Transverse colon (tissue), 4 donors: Measurements from ENCODE around the gene CDK14. TPM values are rescaled to one million over a fixed set of nuclear protein-coding genes. Genes with fewer than 3 reads are reported as not detected.

Experiments
- DNase-seq: peaks from one replicate; pipeline ENCODE4 v3.0.0-alpha.2; 2019
- H3K27ac ChIP-seq, 4 donors: fragments of 200-600 bp; sonication (generic); 2 replicates each; pipeline ENCODE4 v1.5.1; 2016 to 2018; ENCODE audit warnings: inconsistent platforms in 4 of 4
- H3K27me3 ChIP-seq: fragments of 200-600 bp; sonication (generic); 2 replicates; pipeline ENCODE4 v1.5.1; 2017; ENCODE audit warnings: inconsistent platforms
- H3K36me3 ChIP-seq, 4 donors: fragments of 200-600 bp; sonication (generic); 2 replicates each; pipeline ENCODE4 v1.5.1; 2017 to 2019; ENCODE audit warnings: inconsistent platforms in 4 of 4
- H3K4me1 ChIP-seq, 4 donors: fragments of 200-600 bp; sonication (generic); 2 replicates each; pipeline ENCODE4 v1.5.1; 2017 to 2020; ENCODE audit warnings: inconsistent platforms in 4 of 4
- H3K4me3 ChIP-seq, 4 donors: fragments of 200-600 bp; sonication (generic); 1 replicate in 1 of 4; 2 replicates in 3 of 4; pipeline versions ENCODE4 v1.5.1 to v1.6.1; 2017 to 2019; ENCODE audit warnings: inconsistent platforms in 4 of 4
- H3K9me3 ChIP-seq, 2 donors: fragments of 200-600 bp; sonication (generic); 2 replicates each; pipeline ENCODE4 v1.5.1; 2017 to 2019; ENCODE audit warnings: inconsistent platforms in 2 of 2
- CTCF ChIP-seq, 5 experiments: fragments of 200-600 bp in 3 of 5; fragments of 450-650 bp in 2 of 5; sonication (generic) in 3 of 5; IDR thresholded peaks; 1 replicate in 2 of 5; 2 replicates in 3 of 5; pipeline ENCODE4 v1.5.1; 2016 to 2017; ENCODE audit warnings: antibody characterized with exemption in 5 of 5, inconsistent platforms in 3 of 5, mild to moderate bottlenecking in 2 of 5, moderate library complexity in 1 of 5
- EP300 ChIP-seq: sonication (generic); formaldehyde crosslinking; IDR thresholded peaks from one replicate; pipeline ENCODE4 v1.6.1; 2017; ENCODE audit warnings: antibody characterized with exemption, low read depth
- POLR2A ChIP-seq: fragments of 450-650 bp; IDR thresholded peaks from one replicate; pipeline ENCODE4 v1.6.1; 2016; ENCODE audit warnings: antibody characterized with exemption, mild to moderate bottlenecking, moderate library complexity
- POLR2AphosphoS5 ChIP-seq, 3 donors: sonication (generic); formaldehyde crosslinking; IDR thresholded peaks; one replicate each; pipeline ENCODE4 v1.6.1; 2016; ENCODE audit warnings: antibody characterized with exemption in 3 of 3
- WGBS, 2 donors: methylation state at CpG; one replicate each; pipeline ENCODE4 v1.1.5; 2018; ENCODE audit warnings: low coverage in 1 of 2; 5-methylcytosine and 5-hydroxymethylcytosine counted together
- in situ Hi-C, 4 donors: fragments of 200-750 bp; cut with MboI; loops; one replicate each; pipeline versions ENCODE4 v1.15.0 to v1.15.1; 2017; ENCODE audit warnings: low sequenced_read_pairs in 3 of 4, low pct_ligation_motif_present in 1 of 4, low pct_unique_long_range_greater_than_20kb in 1 of 4
- intact Hi-C: fragments of 100-400 bp; cut with DNase I; formaldehyde crosslinking; loops from one replicate; pipeline ENCODE4 v1.15.1; 2023; ENCODE audit warnings: low total_unique reads
- total RNA-seq, 4 donors: library from RNA; depleted of rRNA; stranded (reverse); fragments of >200 nt; gene quantifications; one replicate each; pipeline ENCODE4 v1.1.0, GENCODE V29; 2016

Gene CDK14
- total RNA-seq, 4 donors from 2014 or later: 0.40 to 15.4 (median 4.8) TPM

GRCh38 chr7:91127325-91127724 is 531.2 kb downstream of the CDK14 start:
- Histone ChIP-seq H3K4me3 (no peak overlapping the region), H3K27ac (no peak overlapping the region), H3K36me3 (no peaks in the 10 kb centered on the region), H3K9me3 (no peaks in the 10 kb centered on the region), H3K4me1 (no peaks in the 10 kb centered on the region), H3K27me3 (no peaks in the 10 kb centered on the region)
- 80 to 86% methylated on average over 5 of the region's 5 CpGs for WGBS, 2 donors
- in situ Hi-C loops (no loop called here), intact Hi-C loops (no loop called here)
- TF ChIP-seq POLR2AphosphoS5 (IDR thresholded peaks at IDR 0.05): no peak
- TF ChIP-seq EP300: no peak
- TF ChIP-seq CTCF (IDR thresholded peaks at IDR 0.05): no peak
- TF ChIP-seq POLR2A: no peak
- no peak for DNase-seq

- Histone ChIP-seq H3K4me3 (no peak overlapping the region), H3K4me1 (no peaks in the 10 kb centered on the region), H3K27ac (no peak overlapping the region), H3K36me3 (no peaks in the 10 kb centered on the region), H3K9me3 (no peaks in the 10 kb centered on the region), H3K27me3 (no peaks in the 10 kb centered on the region)
- intact Hi-C loops: no loop called here
- DNase-seq: no peak
- TF ChIP-seq POLR2A (no peak), CTCF (IDR thresholded peaks at IDR 0.05) (no peak), EP300 (no peak), POLR2AphosphoS5 (IDR thresholded peaks at IDR 0.05) (no peak)
- in situ Hi-C loops: no loop called here
- 24 to 31% methylated on average over 3 of the region's 3 CpGs for WGBS, 2 donors
Observed at GRCh38 chr7:91127959-91128358, 531.8 kb downstream of the CDK14 start.

GRCh38 chr7:91128683-91129348 is 532.7 kb downstream of the CDK14 start:
- Histone ChIP-seq H3K27me3 (no peaks in the 10 kb centered on the region), H3K4me3 (no peak overlapping the region), H3K36me3 (no peaks in the 10 kb centered on the region), H3K27ac (no peak overlapping the region), H3K9me3 (no peaks in the 10 kb centered on the region), H3K4me1 (no peaks in the 10 kb centered on the region)
- in situ Hi-C loops: no loop called here
- WGBS, 2 donors: 67 to 72% methylated on average over 5 to 6 of the region's 6 CpGs
- TF ChIP-seq EP300 (no peak), CTCF (IDR thresholded peaks at IDR 0.05) (no peak), POLR2AphosphoS5 (IDR thresholded peaks at IDR 0.05) (no peak), POLR2A (no peak)
- intact Hi-C loops: no loop called here
- no peak for DNase-seq

- TF ChIP-seq CTCF (IDR thresholded peaks at IDR 0.05): no peak
- no peak for TF ChIP-seq EP300
- TF ChIP-seq POLR2AphosphoS5 (IDR thresholded peaks at IDR 0.05): no peak
- no peak for TF ChIP-seq POLR2A
- WGBS, 2 donors: 89 to 97% methylated on average over 2 to 3 of the region's 3 CpGs
- Histone ChIP-seq H3K4me3 (no peak overlapping the region), H3K4me1 (no peaks in the 10 kb centered on the region), H3K36me3 (no peaks in the 10 kb centered on the region), H3K27me3 (no peaks in the 10 kb centered on the region), H3K9me3 (no peaks in the 10 kb centered on the region), H3K27ac (no peak overlapping the region)
- intact Hi-C loops: no loop called here
- in situ Hi-C loops: no loop called here
- DNase-seq: no peak
Observed at GRCh38 chr7:91135300-91135699, 539.2 kb downstream of the CDK14 start.
